ENCODE results near the gene STXBP1. TPM values are rescaled to one million over a fixed set of nuclear protein-coding genes. Genes with fewer than 3 reads are reported as not detected.

Gene STXBP1
- total RNA-seq, 4 donors from 2014 or later, result 47.0 to 81.0 (median 66.4) TPM

DNA sequence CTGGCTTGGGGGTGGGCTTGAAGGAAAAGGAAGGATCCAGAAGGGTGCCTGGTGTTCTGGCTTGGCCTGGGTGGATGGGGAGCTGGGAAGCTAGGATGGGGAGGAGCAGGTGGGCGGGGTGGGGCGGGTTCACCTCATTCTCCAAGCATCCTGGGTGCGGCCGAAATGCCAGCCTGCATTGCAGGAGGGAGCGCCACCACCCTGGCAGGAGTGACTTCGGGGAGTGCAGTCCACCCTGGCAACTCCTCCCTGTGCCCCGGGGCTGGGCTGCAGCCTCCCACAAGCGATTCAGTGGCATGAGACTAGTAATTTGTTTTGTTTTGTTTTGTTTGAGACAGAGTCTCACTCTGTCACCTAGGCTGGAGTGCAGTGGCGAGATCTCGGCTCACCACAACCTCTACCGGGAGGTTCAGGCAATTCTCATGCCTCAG lies 109.3 kb downstream of the STXBP1 start:
- TF ChIP-seq, protein P1, sequence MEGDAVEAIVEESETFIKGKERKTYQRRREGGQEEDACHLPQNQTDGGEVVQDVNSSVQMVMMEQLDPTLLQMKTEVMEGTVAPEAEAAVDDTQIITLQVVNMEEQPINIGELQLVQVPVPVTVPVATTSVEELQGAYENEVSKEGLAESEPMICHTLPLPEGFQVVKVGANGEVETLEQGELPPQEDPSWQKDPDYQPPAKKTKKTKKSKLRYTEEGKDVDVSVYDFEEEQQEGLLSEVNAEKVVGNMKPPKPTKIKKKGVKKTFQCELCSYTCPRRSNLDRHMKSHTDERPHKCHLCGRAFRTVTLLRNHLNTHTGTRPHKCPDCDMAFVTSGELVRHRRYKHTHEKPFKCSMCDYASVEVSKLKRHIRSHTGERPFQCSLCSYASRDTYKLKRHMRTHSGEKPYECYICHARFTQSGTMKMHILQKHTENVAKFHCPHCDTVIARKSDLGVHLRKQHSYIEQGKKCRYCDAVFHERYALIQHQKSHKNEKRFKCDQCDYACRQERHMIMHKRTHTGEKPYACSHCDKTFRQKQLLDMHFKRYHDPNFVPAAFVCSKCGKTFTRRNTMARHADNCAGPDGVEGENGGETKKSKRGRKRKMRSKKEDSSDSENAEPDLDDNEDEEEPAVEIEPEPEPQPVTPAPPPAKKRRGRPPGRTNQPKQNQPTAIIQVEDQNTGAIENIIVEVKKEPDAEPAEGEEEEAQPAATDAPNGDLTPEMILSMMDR (IDR thresholded peaks at IDR 0.05), result no peak
- no peak for DNase-seq (ENCODE audit: low spot score)

DNA sequence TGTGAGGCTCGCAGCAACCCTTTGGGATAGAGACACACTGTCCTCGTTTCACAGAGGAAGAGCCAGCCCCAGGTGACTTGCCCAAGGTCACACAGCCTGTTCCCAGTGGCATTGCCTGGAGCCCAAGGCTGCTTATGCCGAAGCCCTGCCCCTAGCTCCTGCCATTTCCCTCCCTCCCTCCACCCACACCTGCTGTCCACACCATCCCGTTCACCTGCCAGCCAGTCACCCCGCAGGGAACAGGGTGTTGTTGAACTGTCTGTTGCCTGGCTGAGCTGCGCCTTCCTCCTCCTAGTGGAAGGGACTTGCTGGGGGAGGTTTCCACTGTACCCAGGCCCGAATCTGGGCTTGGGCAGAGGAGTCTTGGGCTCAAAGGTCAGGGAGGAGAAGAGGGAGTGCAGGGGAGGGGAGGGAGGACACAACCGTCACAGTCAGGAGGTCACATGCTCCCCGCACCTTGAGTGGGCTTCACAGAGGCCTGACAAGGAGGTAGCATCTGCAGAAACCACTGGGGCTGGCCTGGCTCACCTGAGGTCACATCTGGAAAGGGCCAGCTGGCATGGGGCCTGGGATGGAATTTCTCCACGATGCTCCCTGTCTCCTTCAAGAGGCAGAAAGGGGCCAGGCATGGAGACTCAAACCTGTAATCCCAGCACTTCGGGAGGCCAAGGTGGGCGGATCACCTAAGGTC lies 110.1 kb downstream of the STXBP1 start:
- ATAC-seq (ENCODE audit: low FRiP score) (no peak), DNase-seq (ENCODE audit: low spot score) (no peak)
- TF ChIP-seq, protein P1 (IDR thresholded peaks at IDR 0.05), result no peak

More for the DNA sequence above, 109.3 kb downstream of the STXBP1 start:
- ATAC-seq (ENCODE audit: low FRiP score), result no peak

DNA sequence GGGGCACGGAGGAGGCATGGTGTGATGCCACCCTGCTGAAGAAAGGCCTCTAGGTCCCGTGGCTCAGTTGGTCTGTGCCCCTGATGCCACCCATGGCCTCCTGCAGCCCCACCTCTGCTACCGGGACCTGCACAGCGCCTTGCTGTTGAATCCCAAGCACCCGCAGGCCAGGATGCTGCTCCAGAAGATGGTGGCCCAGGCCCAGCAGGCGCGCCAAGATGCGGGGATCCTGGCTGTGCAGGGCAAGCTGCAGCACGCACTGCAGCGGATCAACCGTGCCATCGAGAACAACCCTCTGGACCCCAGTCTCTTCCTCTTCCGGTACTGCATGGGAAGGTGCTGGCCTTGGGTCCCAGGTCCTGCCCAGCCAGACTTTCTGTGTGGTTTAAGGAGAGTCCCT lies 110.9 kb downstream of the STXBP1 start:
- TF ChIP-seq, protein P1 (IDR thresholded peaks at IDR 0.05), result no peak
- ATAC-seq (ENCODE audit: low FRiP score), result no peak
- DNase-seq (ENCODE audit: low spot score), result no peak

DNA sequence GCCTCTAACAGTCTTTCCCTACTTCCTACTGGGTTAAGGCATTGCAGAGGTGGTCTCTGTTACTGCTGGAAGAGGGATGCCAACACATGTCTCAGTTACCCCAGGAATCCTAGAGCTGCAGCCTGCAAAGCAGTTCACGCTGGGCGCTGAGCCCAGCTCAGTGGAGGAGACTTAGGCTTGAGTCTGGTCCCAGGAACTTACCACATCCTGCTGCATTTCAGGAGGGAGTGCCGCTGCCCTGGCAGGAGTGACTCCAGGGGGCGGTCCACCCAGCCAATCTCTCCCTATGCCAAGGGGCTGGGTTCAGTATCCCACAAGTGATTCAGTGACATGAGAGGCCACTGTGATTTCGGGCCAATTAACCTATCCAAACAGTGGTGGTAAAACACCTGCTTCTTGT lies 111.4 kb downstream of the STXBP1 start:
- DNase-seq (ENCODE audit: low spot score) (no peak), ATAC-seq (ENCODE audit: low FRiP score) (peak; percentile 50)
- TF ChIP-seq, protein P1 (IDR thresholded peaks at IDR 0.05), result no peak

DNA sequence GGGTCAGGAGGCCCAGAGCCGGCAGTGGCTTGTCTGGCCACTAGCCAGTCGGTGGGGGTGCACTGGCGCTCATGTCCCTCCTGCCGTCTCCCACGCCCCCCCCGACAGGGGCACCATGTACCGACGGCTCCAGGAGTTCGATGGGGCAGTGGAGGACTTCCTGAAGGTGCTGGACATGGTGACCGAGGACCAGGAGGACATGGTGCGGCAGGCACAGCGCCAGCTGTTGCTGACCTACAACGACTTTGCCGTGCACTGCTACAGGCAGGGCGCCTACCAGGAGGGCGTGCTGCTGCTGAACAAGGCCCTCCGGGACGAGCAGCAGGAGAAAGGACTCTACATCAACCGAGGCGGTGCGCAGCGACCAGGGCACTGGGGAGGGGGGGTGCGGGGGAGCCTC lies 111.9 kb downstream of the STXBP1 start:
- peak; percentile 21 for ATAC-seq (ENCODE audit: low FRiP score)
- TF ChIP-seq, protein P1 (IDR thresholded peaks at IDR 0.05), result no peak
- no peak for DNase-seq (ENCODE audit: low spot score)

DNA sequence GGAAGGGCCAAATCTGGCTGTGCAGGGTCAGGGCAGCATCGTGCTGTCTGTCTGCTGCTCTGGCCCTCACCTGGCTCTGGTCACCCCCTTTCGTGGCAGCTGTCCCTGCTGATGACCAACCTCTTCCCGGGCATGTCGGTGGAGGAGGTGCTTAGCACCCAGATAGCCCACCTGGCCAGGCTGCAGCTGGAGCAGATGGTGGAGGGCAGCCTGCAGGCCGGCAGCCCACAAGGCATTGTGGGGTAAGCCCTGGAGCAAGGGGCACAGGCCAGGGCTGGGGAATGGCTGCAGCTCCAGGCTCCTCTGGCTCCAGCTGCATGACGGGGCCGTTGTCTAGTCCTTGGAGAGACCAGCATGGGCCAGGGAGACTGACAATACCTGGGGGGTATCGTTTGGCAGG lies 114.8 kb downstream of the STXBP1 start:
- TF ChIP-seq, protein P1 (IDR thresholded peaks at IDR 0.05), result no peak
- no peak for ATAC-seq (ENCODE audit: low FRiP score)
- no peak for DNase-seq (ENCODE audit: low spot score)

DNA sequence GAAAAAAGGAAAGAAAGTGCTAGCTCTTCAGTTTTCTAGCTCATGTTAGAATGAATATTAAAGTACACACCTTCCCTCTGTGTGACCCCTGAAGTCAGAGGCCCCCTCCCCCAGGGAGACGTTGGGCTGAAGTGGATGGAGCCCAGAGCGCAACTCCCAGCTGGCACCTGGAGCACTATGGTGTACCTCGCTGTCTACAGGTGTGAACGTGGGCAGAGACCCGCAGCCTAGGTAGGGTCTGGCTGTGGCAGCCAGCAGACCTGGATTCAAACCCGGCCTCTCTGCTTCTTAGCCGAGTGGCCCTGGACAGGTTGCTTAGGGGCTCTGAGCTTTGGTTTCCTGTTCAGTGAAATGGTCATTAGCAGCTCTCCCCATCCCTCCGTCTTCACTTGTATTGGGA lies 116.7 kb downstream of the STXBP1 start:
- DNase-seq (ENCODE audit: low spot score), result no peak
- TF ChIP-seq, protein P1 (IDR thresholded peaks at IDR 0.05), result no peak
- no peak for ATAC-seq (ENCODE audit: low FRiP score)

Data from omental fat pad (tissue), 4 donors.